ENCODE measurements around the gene TRPV3.
A peak's percentile ranks its signal among the peaks of the same experiment; 100 is the strongest.

Gene TRPV3

DNA sequence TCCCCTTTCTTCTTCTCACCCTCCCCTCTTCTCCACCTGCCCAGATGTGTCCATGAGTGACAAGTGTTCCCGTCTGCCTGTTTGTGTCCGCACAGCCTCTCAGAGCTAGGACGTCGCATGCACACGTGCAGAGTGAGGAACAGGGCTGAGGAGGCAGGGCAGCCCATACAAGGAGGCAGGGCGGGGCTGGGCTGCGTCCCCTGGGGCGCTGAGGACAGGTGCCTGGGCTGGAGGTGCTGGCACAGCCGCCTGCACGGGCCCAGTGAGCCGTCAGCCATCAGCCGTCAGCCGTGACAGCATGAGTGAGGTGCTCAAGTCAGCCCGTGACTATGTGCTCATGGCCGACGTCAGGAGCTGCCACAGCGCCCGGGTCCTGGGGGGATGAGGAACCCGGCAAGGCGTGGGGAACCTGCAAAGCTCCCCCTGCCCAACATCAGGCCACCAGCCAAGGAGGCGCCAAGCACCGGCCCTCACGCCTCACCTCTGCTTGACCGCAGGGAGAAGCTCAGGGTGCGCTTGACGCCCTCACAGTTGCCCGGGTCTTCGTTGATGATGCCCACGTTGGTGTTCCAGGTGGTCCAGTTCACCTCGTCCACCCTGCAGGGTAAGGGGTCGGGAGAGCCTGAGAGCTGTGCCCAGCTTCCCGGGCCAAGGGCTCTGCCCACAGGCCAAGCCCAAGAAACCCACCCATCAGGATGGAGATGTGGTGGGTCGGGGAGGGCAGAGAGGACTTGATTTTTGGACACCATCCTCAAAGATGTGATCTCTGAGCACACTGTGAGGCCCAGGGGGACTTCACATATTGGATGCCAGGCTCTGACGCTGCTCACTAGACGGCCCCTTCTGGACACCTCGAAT lies 13.7 kb upstream of the TRPV3 start:
- H3K9me3 ChIP-seq (ENCODE audit: control insufficient read depth, insufficient read depth, low read length), result no peaks in the 10 kb centered on the region
- TF ChIP-seq EZH2phosphoT487 (IDR thresholded peaks at IDR 0.05; ENCODE audit: borderline replicate concordance, low read length), result no peak
- TF ChIP-seq, protein P1, sequence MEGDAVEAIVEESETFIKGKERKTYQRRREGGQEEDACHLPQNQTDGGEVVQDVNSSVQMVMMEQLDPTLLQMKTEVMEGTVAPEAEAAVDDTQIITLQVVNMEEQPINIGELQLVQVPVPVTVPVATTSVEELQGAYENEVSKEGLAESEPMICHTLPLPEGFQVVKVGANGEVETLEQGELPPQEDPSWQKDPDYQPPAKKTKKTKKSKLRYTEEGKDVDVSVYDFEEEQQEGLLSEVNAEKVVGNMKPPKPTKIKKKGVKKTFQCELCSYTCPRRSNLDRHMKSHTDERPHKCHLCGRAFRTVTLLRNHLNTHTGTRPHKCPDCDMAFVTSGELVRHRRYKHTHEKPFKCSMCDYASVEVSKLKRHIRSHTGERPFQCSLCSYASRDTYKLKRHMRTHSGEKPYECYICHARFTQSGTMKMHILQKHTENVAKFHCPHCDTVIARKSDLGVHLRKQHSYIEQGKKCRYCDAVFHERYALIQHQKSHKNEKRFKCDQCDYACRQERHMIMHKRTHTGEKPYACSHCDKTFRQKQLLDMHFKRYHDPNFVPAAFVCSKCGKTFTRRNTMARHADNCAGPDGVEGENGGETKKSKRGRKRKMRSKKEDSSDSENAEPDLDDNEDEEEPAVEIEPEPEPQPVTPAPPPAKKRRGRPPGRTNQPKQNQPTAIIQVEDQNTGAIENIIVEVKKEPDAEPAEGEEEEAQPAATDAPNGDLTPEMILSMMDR (IDR thresholded peaks at IDR 0.05; ENCODE audit: low read depth, low read length, poor library complexity, severe bottlenecking), result no peak
- no peaks in the 10 kb centered on the region for H3K27me3 ChIP-seq (ENCODE audit: control insufficient read depth, low read length)
- H3K4me1 ChIP-seq (ENCODE audit: control insufficient read depth, low read length), result peaks cover 42% of the 10 kb centered on the region
- H3F3A ChIP-seq (ENCODE audit: control insufficient read depth, insufficient read depth), result no peaks in the 10 kb centered on the region
- H4K20me1 ChIP-seq (ENCODE audit: control insufficient read depth, insufficient read depth, low read depth, low read length), result no peaks in the 10 kb centered on the region
- no peaks in the 10 kb centered on the region for H3K9me2 ChIP-seq (replicated peaks; ENCODE audit: control insufficient read depth, low read length)
- no peak overlapping the region for H3K27ac ChIP-seq (ENCODE audit: low read depth, low read length)
- no peak overlapping the region for H3K4me3 ChIP-seq (ENCODE audit: low read length)
- H3K4me2 ChIP-seq (ENCODE audit: low read length), result peak overlapping the region; percentile 21
- no peaks in the 10 kb centered on the region for H3K79me2 ChIP-seq (ENCODE audit: control insufficient read depth, low read length)
- H3K36me3 ChIP-seq (ENCODE audit: control insufficient read depth, low read length), result no peaks in the 10 kb centered on the region

DNA sequence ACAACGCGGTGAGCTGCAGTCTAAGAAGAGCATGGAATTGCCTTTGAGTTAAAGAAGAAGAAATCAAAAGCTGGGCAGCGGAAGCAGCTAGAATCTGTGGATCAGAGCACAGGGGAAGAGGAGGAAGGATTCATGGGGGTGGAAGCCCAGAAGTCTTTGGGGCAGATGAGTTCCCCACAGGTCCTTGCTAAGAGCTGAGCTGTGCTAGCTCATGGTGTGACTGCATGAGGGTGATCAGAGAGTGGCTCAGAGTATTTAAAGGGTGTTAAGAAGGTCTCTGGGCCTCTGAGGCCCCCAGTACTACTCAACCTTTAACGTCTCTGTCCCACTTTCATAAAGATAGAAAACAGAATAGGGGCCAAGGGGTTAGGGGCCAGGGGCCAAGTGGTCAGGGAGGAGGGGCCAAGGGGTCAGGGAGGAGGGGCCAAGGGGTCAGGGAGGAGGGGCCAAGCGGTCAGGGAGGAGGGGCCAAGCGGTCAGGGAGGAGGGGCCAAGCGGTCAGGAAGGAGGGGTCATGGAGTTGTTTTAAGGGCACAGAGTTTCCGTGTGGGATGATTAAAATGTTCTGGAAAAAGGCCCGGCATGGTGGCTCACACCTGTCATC lies 12.0 kb upstream of the TRPV3 start:
- no peak for TF ChIP-seq EZH2phosphoT487 (IDR thresholded peaks at IDR 0.05; ENCODE audit: borderline replicate concordance, low read length)
- TF ChIP-seq, protein P1 (IDR thresholded peaks at IDR 0.05; ENCODE audit: low read depth, low read length, poor library complexity, severe bottlenecking), result no peak
- no peaks in the 10 kb centered on the region for H3F3A ChIP-seq (ENCODE audit: control insufficient read depth, insufficient read depth)
- H3K4me3 ChIP-seq (ENCODE audit: low read length), result no peak overlapping the region
- peaks cover 42% of the 10 kb centered on the region for H3K4me1 ChIP-seq (ENCODE audit: control insufficient read depth, low read length)
- no peaks in the 10 kb centered on the region for H3K9me3 ChIP-seq (ENCODE audit: control insufficient read depth, insufficient read depth, low read length)
- H3K79me2 ChIP-seq (ENCODE audit: control insufficient read depth, low read length), result no peaks in the 10 kb centered on the region
- H3K4me2 ChIP-seq (ENCODE audit: low read length), result no peak overlapping the region
- no peaks in the 10 kb centered on the region for H4K20me1 ChIP-seq (ENCODE audit: control insufficient read depth, insufficient read depth, low read depth, low read length)
- no peaks in the 10 kb centered on the region for H3K9me2 ChIP-seq (replicated peaks; ENCODE audit: control insufficient read depth, low read length)
- H3K27me3 ChIP-seq (ENCODE audit: control insufficient read depth, low read length), result no peaks in the 10 kb centered on the region
- no peaks in the 10 kb centered on the region for H3K36me3 ChIP-seq (ENCODE audit: control insufficient read depth, low read length)
- no peak overlapping the region for H3K27ac ChIP-seq (ENCODE audit: low read depth, low read length)

DNA sequence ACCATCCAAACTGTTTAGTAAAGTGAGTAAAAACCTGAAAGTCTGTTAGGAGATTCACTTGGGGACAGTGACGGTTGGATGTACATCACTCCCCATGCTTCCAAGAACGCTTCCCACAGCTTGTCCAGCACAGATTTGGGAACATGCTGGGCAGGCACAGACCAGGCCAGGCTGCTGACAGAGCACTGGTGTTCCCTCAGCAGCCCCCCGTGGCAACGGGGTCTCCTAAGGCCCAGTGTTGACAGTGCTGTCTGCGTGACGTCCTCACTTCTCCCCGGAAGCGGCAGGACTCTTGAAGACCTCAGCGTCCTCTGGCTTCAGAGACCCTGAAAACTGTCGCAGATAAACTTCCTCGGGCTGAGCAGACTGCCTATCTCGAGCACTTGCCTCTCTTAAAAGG lies 8.9 kb upstream of the TRPV3 start:
- Histone ChIP-seq H3K9me2 (replicated peaks; ENCODE audit: control insufficient read depth, low read length) (no peaks in the 10 kb centered on the region), H3K9me3 (ENCODE audit: control insufficient read depth, insufficient read depth, low read length) (no peaks in the 10 kb centered on the region), H3F3A (ENCODE audit: control insufficient read depth, insufficient read depth) (no peaks in the 10 kb centered on the region), H3K4me3 (ENCODE audit: low read length) (no peak overlapping the region), H3K27ac (ENCODE audit: low read depth, low read length) (no peak overlapping the region), H3K79me2 (ENCODE audit: control insufficient read depth, low read length) (no peaks in the 10 kb centered on the region), H3K4me1 (ENCODE audit: control insufficient read depth, low read length) (peaks cover 20% of the 10 kb centered on the region), H3K36me3 (ENCODE audit: control insufficient read depth, low read length) (no peaks in the 10 kb centered on the region), H3K27me3 (ENCODE audit: control insufficient read depth, low read length) (no peaks in the 10 kb centered on the region), H3K4me2 (ENCODE audit: low read length) (no peak overlapping the region), H4K20me1 (ENCODE audit: control insufficient read depth, insufficient read depth, low read depth, low read length) (no peaks in the 10 kb centered on the region)
- no peak for TF ChIP-seq EZH2phosphoT487 (IDR thresholded peaks at IDR 0.05; ENCODE audit: borderline replicate concordance, low read length)
- TF ChIP-seq, protein P1 (IDR thresholded peaks at IDR 0.05; ENCODE audit: low read depth, low read length, poor library complexity, severe bottlenecking), result no peak
